HG02884 (cell line): ENCODE data around the gene SH2D3C.
A peak's percentile ranks its signal among the peaks of the same experiment; 100 is the strongest.

Experiments
- ATAC-seq: cut with Tn5 transposase; IDR thresholded peaks from one replicate; pipeline ENCODE4 v1.9.1; 2021; ENCODE audit warnings: mild to moderate bottlenecking, moderate library complexity; ENCODE audit not compliant: unreplicated experiment

Gene SH2D3C

GRCh38 chr9:127703289-127703946, 75.0 kb downstream of the SH2D3C start:
- no peak for ATAC-seq

- no peak for ATAC-seq
These were observed 77.7 kb downstream of the SH2D3C start for GRCh38 chr9:127700594-127701255.

DNA sequence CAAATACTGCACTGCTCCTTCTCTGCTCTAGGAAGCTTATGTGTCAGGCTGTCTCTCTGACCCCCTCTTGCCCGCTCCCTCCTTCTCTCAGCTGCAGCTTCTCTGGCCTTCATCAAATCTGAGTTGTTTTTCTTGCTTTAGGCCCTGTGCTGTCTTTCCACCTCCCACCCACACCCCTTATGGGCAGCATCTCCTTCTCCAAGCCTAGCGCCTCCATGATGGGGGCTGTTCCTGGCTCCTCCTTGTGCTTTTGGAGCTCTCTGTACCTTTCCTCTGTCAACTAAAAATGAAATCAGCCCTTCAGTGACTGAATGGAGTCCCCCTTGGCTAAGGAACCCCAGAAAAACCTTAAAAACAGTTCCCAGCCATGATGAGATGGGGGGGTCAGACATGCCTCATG, 78.3 kb downstream of the SH2D3C start:
- no peak for ATAC-seq

- peak; percentile 74 for ATAC-seq
These were observed 79.3 kb downstream of the SH2D3C start for GRCh38 chr9:127698985-127699670.

GRCh38 chr9:127698386-127698785, 80.1 kb downstream of the SH2D3C start:
- no peak for ATAC-seq

- ATAC-seq: no peak
These were observed 80.9 kb downstream of the SH2D3C start for GRCh38 chr9:127697575-127697974.

GRCh38 chr9:127694890-127695720, 83.4 kb downstream of the SH2D3C start:
- ATAC-seq: no peak

- ATAC-seq: no peak
These were observed 84.8 kb downstream of the SH2D3C start for GRCh38 chr9:127693697-127694096.

GRCh38 chr9:127693143-127693542, 85.3 kb downstream of the SH2D3C start:
- no peak for ATAC-seq

DNA sequence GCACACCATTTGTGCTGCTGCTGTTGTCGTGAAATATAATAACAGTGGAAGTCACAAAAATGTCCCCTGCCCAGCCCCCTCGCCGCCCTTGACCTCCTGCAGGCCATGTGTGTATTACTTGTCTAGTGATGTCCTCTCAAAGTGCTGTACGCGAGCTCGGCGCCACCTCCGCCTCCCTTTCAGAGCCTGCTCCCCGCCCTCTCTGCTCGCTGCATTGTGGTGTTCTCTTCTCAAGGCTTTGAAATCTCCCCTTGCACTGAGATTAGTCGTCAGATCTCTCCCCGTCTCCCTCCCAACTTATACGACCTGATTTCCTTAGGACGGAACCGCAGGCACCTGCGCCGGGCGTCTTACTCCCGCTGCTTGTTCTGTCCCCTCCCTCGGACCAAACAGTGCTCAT, 86.4 kb downstream of the SH2D3C start:
- no peak for ATAC-seq

GRCh38 chr9:127690735-127691134, 87.7 kb downstream of the SH2D3C start:
- no peak for ATAC-seq

DNA sequence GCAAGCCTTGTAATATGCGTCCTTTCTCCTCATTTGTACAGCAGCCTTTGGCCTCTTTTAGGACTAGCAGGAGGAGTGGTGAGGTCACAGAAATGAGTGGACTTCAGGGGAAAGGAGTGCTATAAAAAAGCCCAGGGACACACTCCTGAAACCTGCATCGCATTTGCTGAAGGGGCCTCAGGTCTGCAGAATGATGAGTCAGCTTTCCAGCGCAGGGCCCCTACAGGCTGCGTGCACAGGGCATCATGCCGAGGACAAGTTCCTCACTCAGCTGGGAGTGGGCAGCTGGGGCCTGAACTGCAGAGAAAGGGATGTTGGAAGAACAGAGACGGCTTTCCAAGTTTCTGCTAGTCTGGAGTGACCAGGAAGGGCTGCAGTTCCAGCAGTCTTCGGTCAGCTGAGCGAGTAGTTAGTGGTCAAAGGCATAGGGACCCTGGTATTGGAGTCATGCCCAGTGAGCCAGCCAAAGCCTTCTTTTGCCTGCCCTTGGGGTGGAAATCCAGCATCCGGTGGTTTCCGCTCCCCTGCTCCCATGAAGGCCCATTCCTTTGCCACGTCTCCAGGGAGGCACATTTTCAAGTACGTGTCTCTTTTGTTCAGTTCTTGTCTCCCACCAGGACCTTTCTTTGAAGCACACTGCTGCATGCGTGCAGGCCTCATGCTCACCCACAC, 89.0 kb downstream of the SH2D3C start:
- ATAC-seq: no peak
